ENCODE measurements around the gene PSME2.

The PSME2 gene

GRCh38 chr14:24151404-24152080, 5.1 kb upstream of the PSME2 start:
- DNase-seq (ENCODE audit: low read depth): no peak

GRCh38 chr14:24150993-24151392, 4.6 kb upstream of the PSME2 start:
- no peak for DNase-seq (ENCODE audit: low read depth)

GRCh38 chr14:24150567-24150966, 4.2 kb upstream of the PSME2 start:
- DNase-seq (ENCODE audit: low read depth): no peak

GRCh38 chr14:24150061-24150460, 3.7 kb upstream of the PSME2 start:
- no peak for DNase-seq (ENCODE audit: low read depth)

GRCh38 chr14:24149302-24149969, 3.0 kb upstream of the PSME2 start:
- no peak for DNase-seq (ENCODE audit: low read depth)

GRCh38 chr14:24147761-24148428, 1.5 kb upstream of the PSME2 start:
- DNase-seq (ENCODE audit: low read depth): no peak

- DNase-seq (ENCODE audit: low read depth): peak; percentile 96
These were observed 759 bp upstream of the PSME2 start, which contains the start of gene RNF31 for GRCh38 chr14:24146978-24147760. Gene RNF31 (plus strand): TSS chr14:24147498. CDS start chr14:24147699, 201 bp downstream.

- no peak for DNase-seq (ENCODE audit: low read depth)
These were observed 539 bp downstream of the PSME2 start for GRCh38 chr14:24145690-24146452.

GRCh38 chr14:24145219-24145618, 1.2 kb downstream of the PSME2 start:
- no peak for DNase-seq (ENCODE audit: low read depth)

- DNase-seq (ENCODE audit: low read depth): no peak
These were observed 2.0 kb downstream of the PSME2 start for GRCh38 chr14:24144451-24144850.

GRCh38 chr14:24143511-24143910, 2.9 kb downstream of the PSME2 start:
- no peak for DNase-seq (ENCODE audit: low read depth)

GRCh38 chr14:24141097-24141880, 5.1 kb downstream of the PSME2 start, which contains the start of gene EMC9:
Gene EMC9 (minus strand): TSS chr14:24141591. CDS start chr14:24141304, 287 bp downstream.
- DNase-seq (ENCODE audit: low read depth): peak; percentile 100

- DNase-seq (ENCODE audit: low read depth): no peak
These were observed 7.0 kb downstream of the PSME2 start for GRCh38 chr14:24139272-24139934.

- DNase-seq (ENCODE audit: low read depth): no peak
These were observed 7.8 kb downstream of the PSME2 start for GRCh38 chr14:24138396-24139271.

- DNase-seq (ENCODE audit: low read depth): no peak
These were observed 8.6 kb downstream of the PSME2 start for GRCh38 chr14:24137529-24138395.

GRCh38 chr14:24136684-24137528, 9.5 kb downstream of the PSME2 start:
- DNase-seq (ENCODE audit: low read depth): no peak
